GM12878 (cell line): ENCODE data around the gene MSH2. TPM values are rescaled to one million over a fixed set of nuclear protein-coding genes. Genes with fewer than 3 reads are reported as not detected.

Source experiments
- BCL11A ChIP-seq: IDR thresholded peaks from 2 replicates; pipeline ENCODE4 v1.6.1; 2011; ENCODE audit warnings: low read depth, low read length
- BRCA1 ChIP-seq: IDR thresholded peaks from 2 replicates; pipeline ENCODE4 v1.6.1; 2011; ENCODE audit warnings: low read depth, low read length, improper control_type of control experiment
- CHD1 ChIP-seq: IDR thresholded peaks from 2 replicates; pipeline ENCODE4 v1.6.1; 2012; ENCODE audit warnings: low read depth, low read length, improper control_type of control experiment
- HDAC6 ChIP-seq: fragments of 200-600 bp; sonication (generic); IDR thresholded peaks from one replicate; pipeline ENCODE4 v1.8.0; 2017; ENCODE audit warnings: antibody characterized with exemption; ENCODE audit not compliant: unreplicated experiment
- KDM1A ChIP-seq: fragments of 200-600 bp; sonication (generic); IDR thresholded peaks from 2 replicates; pipeline ENCODE4 v1.6.1; 2016; ENCODE audit warnings: borderline replicate concordance
- PRDM15 ChIP-seq: fragments of 450-650 bp; formaldehyde crosslinking; IDR thresholded peaks from 2 replicates; pipeline ENCODE4 v1.4.0; 2020; ENCODE audit warnings: mild to moderate bottlenecking, moderate library complexity
- RBBP5 ChIP-seq: fragments of 200-600 bp; sonication (generic); conservative IDR thresholded peaks from 2 replicates; pipeline ENCODE4 v1.6.1; 2016
- TCF12 ChIP-seq: IDR thresholded peaks from 2 replicates; pipeline ENCODE4 v1.6.1; 2011; ENCODE audit warnings: low read depth, mild to moderate bottlenecking, low read length
- ZNF622 ChIP-seq: fragments of 450-650 bp; IDR thresholded peaks from 2 replicates; pipeline ENCODE4 v1.6.1; 2017; ENCODE audit warnings: mild to moderate bottlenecking, inconsistent platforms
- polyA plus RNA-seq, 11 experiments: library from polyadenylated mRNA; depleted of rRNA in 4 of 11; unstranded in 6 of 11; stranded (reverse) in 5 of 11; fragments of >200 nt; fragmentation: Nextera tagmentation in 4 of 11; fragmentation: Illumina TruSeq in 1 of 11; extraction: Ambion mirVana in 4 of 11; extraction: Trizol in 1 of 11; gene quantifications; 1 replicate in 1 of 11; 2 replicates in 10 of 11; pipeline versions ENCODE4 v1.2.1 to v1.2.3, GENCODE V29; 2011 to 2016; ENCODE audit warnings: inconsistent platforms in 2 of 11, missing spikeins in 2 of 11, low read depth in 1 of 11
- total RNA-seq, 4 experiments: library from RNA; depleted of rRNA in 3 of 4; stranded (reverse); fragments of >200 nt in 3 of 4; fragmentation: Illumina TruSeq in 1 of 4; extraction: Trizol in 1 of 4; gene quantifications; 2 replicates each; pipeline versions ENCODE4 v1.2.1 to v1.2.3, GENCODE V29; 2013 to 2021
- TF ChIP-seq, protein P1 (sequence below), 3 experiments: IDR thresholded peaks in 2 of 3; conservative IDR thresholded peaks in 1 of 3; 2 replicates each; pipeline ENCODE4 v1.5.1; 2011; ENCODE audit warnings: low read depth in 3 of 3, low read length in 3 of 3, mild to moderate bottlenecking in 3 of 3, control low read depth in 2 of 3, moderate library complexity in 2 of 3, inconsistent platforms in 1 of 3, mixed read lengths in 1 of 3; ENCODE audit not compliant: control insufficient read depth in 2 of 3, insufficient read depth in 1 of 3; ENCODE audit errors: extremely low read depth in 1 of 3

Gene MSH2
- total and polyA plus RNA-seq, 10 of the 15 experiments (the other 5 are each of a cell fraction or from before 2014, with no cell fraction given): 24.3 to 94.4 (median 55.5) TPM

DNA sequence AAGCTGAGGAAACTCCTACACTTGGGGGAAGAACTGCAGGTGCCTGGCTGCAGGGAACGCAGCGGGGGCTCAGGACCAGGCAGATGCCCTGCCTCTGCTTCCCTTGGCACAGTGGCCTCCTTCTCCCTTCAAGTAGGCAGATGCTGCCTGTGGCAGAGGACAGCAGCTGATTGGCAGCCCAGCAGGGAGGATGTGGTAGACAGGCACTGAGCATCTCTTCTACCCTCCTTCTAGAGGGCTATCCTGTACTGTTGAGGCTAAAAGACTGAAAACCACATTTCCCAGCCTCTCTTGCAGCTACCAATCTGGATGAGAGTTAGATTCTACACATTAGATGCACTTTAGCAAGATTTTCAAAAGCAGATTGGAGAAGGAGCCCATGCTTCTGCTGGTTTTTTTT, 105.7 kb downstream of the MSH2 start (continued):
- TF ChIP-seq PRDM15: no peak
- TF ChIP-seq, protein P1, sequence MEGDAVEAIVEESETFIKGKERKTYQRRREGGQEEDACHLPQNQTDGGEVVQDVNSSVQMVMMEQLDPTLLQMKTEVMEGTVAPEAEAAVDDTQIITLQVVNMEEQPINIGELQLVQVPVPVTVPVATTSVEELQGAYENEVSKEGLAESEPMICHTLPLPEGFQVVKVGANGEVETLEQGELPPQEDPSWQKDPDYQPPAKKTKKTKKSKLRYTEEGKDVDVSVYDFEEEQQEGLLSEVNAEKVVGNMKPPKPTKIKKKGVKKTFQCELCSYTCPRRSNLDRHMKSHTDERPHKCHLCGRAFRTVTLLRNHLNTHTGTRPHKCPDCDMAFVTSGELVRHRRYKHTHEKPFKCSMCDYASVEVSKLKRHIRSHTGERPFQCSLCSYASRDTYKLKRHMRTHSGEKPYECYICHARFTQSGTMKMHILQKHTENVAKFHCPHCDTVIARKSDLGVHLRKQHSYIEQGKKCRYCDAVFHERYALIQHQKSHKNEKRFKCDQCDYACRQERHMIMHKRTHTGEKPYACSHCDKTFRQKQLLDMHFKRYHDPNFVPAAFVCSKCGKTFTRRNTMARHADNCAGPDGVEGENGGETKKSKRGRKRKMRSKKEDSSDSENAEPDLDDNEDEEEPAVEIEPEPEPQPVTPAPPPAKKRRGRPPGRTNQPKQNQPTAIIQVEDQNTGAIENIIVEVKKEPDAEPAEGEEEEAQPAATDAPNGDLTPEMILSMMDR (IDR thresholded peaks at IDR 0.05 in 2 of 3, conservative IDR thresholded peaks at IDR 0.05 in 1 of 3; ENCODE audit: control insufficient read depth in 2 of 3, extremely low read depth in 1 of 3, insufficient read depth in 1 of 3, low read depth in 3 of 3, low read length in 3 of 3): no peak
- no peak for TF ChIP-seq BRCA1
- no peak for TF ChIP-seq ZNF622
- no peak for TF ChIP-seq BCL11A
- TF ChIP-seq HDAC6: no peak
- no peak for TF ChIP-seq RBBP5
- no peak for TF ChIP-seq CHD1
- TF ChIP-seq TCF12: no peak
- TF ChIP-seq KDM1A: no peak
